Breast epithelium (tissue), 3 donors: ENCODE measurements around the gene SDK1.
"Not testable (repeated sequence)": the region's sequence is repeated elsewhere in the genome, so short reads cannot be mapped to it uniquely, and the experiment has no call there.

Experiments used
- POLR2A ChIP-seq: fragments of 450-650 bp; IDR thresholded peaks from one replicate; pipeline ENCODE4 v1.6.1; 2016; ENCODE audit warnings: antibody characterized with exemption, mild to moderate bottlenecking, moderate library complexity
- TF ChIP-seq, protein P1 (sequence below), 3 donors: fragments of 450-650 bp; IDR thresholded peaks; one replicate each; pipeline ENCODE4 v1.5.1; 2016 to 2017; ENCODE audit warnings: antibody characterized with exemption in 3 of 3, mild to moderate bottlenecking in 3 of 3, moderate library complexity in 3 of 3

DNA sequence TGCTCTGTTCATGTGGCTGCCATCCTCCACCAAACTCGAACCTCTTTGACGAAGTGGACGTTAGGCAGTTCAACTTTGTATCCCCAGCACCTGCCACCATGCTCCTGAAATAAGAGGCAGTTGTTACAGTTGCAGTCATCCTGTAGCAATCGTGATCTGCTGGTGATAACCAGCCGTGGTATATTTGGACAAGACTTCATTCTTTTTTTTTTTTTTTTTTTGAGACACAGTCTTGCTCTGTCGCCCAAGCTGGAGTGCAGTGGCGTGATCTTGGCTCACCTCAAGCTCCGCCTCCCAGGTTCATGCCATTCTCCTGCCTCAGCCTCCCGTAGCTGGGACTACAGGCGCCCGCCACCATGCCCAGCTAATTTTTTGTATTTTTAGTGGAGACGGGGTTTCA, 640.7 kb downstream of the SDK1 start:
- TF ChIP-seq, protein P1, sequence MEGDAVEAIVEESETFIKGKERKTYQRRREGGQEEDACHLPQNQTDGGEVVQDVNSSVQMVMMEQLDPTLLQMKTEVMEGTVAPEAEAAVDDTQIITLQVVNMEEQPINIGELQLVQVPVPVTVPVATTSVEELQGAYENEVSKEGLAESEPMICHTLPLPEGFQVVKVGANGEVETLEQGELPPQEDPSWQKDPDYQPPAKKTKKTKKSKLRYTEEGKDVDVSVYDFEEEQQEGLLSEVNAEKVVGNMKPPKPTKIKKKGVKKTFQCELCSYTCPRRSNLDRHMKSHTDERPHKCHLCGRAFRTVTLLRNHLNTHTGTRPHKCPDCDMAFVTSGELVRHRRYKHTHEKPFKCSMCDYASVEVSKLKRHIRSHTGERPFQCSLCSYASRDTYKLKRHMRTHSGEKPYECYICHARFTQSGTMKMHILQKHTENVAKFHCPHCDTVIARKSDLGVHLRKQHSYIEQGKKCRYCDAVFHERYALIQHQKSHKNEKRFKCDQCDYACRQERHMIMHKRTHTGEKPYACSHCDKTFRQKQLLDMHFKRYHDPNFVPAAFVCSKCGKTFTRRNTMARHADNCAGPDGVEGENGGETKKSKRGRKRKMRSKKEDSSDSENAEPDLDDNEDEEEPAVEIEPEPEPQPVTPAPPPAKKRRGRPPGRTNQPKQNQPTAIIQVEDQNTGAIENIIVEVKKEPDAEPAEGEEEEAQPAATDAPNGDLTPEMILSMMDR (IDR thresholded peaks at IDR 0.05) = not testable (repeated sequence)
- TF ChIP-seq POLR2A = not testable (repeated sequence)
